Lower lobe of right lung (tissue), 2 donors: ENCODE results near the gene SLC16A5. TPM values are rescaled to one million over a fixed set of nuclear protein-coding genes. Genes with fewer than 3 reads are reported as not detected.

Experiments used
- ATAC-seq, 2 donors: fragments of 200-7000 bp; cut with Tn5 transposase; one replicate each; pipeline ENCODE4 v1.9.1; 2020 to 2022; ENCODE audit warnings: mild to moderate bottlenecking in 2 of 2, moderate library complexity in 2 of 2
- DNase-seq: peaks from one replicate; pipeline ENCODE4 v3.0.0-alpha.2; 2020
- H3K27ac ChIP-seq: fragments of 200-600 bp; one replicate; pipeline ENCODE4 v1.8.0; 2022
- H3K27me3 ChIP-seq: fragments of 200-600 bp; one replicate; pipeline ENCODE4 v1.8.0; 2022; ENCODE audit warnings: low read depth
- H3K36me3 ChIP-seq: fragments of 200-600 bp; one replicate; pipeline ENCODE4 v1.8.0; 2022; ENCODE audit warnings: mild to moderate bottlenecking
- H3K4me1 ChIP-seq: fragments of 200-600 bp; one replicate; pipeline ENCODE4 v1.8.0; 2022
- H3K4me3 ChIP-seq: fragments of 200-600 bp; one replicate; pipeline ENCODE4 v1.8.0; 2022; ENCODE audit warnings: mild to moderate bottlenecking
- H3K9me3 ChIP-seq: fragments of 200-600 bp; one replicate; pipeline ENCODE4 v1.8.0; 2022
- intact Hi-C: fragments of 100-400 bp; cut with DNase I; formaldehyde crosslinking; loops from one replicate; pipeline ENCODE4 v1.11.0; 2022
- total RNA-seq: library from RNA; stranded (reverse); fragmentation: NEBNext Ultra II Directional; extraction: Animal tissue kit (Norgen Biotek cat#: 25700); gene quantifications from one replicate; pipeline ENCODE4 v1.2.1, GENCODE V29; 2021
- TF ChIP-seq, protein P1 (sequence below): fragments of 200-600 bp; IDR thresholded peaks from one replicate; pipeline ENCODE4 v1.8.0; 2022; ENCODE audit warnings: antibody characterized with exemption, mild to moderate bottlenecking
- donor health status: DM: no; HTN: yes; CAD: no; lungs with severe emphysema.

SLC16A5 gene
- total RNA-seq, 1 donor from 2014 or later, result 32.3 TPM

DNA sequence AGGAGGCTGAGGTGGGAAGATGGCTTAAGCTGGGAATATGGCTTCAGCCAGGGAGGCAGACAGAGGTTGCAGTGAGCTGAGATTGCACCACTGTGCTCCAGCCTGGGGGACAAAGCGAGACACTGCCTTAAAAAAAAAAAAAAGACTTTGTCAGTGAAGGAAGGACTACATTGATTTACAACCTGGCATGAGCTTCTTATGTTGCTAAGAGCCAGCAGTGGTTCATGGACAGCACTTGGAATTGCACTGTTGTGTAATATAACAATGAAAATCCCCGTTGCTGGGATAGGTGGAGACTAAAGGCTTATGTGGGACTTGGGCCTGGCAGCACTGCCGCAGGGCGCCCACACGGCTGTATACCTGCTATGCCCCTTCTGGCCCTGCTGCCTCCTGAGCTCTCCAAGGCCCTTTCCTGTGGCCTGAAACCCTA, 14.1 kb upstream of the SLC16A5 start:
- Histone ChIP-seq H3K4me1 (peaks cover 20% of the 10 kb centered on the region), H3K27me3 (no peaks in the 10 kb centered on the region), H3K9me3 (no peaks in the 10 kb centered on the region), H3K27ac (no peak overlapping the region), H3K36me3 (no peaks in the 10 kb centered on the region), H3K4me3 (no peak overlapping the region)
- no peak for ATAC-seq
- TF ChIP-seq, protein P1, sequence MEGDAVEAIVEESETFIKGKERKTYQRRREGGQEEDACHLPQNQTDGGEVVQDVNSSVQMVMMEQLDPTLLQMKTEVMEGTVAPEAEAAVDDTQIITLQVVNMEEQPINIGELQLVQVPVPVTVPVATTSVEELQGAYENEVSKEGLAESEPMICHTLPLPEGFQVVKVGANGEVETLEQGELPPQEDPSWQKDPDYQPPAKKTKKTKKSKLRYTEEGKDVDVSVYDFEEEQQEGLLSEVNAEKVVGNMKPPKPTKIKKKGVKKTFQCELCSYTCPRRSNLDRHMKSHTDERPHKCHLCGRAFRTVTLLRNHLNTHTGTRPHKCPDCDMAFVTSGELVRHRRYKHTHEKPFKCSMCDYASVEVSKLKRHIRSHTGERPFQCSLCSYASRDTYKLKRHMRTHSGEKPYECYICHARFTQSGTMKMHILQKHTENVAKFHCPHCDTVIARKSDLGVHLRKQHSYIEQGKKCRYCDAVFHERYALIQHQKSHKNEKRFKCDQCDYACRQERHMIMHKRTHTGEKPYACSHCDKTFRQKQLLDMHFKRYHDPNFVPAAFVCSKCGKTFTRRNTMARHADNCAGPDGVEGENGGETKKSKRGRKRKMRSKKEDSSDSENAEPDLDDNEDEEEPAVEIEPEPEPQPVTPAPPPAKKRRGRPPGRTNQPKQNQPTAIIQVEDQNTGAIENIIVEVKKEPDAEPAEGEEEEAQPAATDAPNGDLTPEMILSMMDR, result no peak
- peak; percentile 4 for DNase-seq
- intact Hi-C loops, result no loop called here

DNA sequence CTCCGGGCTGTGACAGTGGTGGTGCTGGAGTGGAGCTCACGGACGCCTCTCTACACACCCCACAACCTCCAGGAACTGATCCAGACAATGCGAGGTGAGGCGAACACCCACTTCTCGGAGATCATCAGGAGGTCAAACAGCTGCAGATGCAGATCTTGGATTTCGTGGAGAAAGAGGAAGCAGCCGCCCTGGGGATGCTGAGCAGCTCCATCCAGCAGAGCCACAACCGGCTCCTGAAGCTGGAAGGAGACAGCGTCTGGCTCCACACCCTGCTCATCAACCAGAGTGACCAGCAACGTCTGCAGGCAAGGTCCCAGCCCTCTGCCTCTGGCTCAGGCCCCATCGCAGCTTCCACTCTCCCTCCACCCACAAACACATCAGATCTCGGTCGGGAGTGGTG, 13.2 kb upstream of the SLC16A5 start:
- DNase-seq (no peak), ATAC-seq (no peak)
- TF ChIP-seq, protein P1, result no peak
- Histone ChIP-seq H3K4me1 (peaks cover 29% of the 10 kb centered on the region), H3K27me3 (no peaks in the 10 kb centered on the region), H3K36me3 (no peaks in the 10 kb centered on the region), H3K4me3 (no peak overlapping the region), H3K27ac (no peak overlapping the region), H3K9me3 (no peaks in the 10 kb centered on the region)
- intact Hi-C loops, result no loop called here

DNA sequence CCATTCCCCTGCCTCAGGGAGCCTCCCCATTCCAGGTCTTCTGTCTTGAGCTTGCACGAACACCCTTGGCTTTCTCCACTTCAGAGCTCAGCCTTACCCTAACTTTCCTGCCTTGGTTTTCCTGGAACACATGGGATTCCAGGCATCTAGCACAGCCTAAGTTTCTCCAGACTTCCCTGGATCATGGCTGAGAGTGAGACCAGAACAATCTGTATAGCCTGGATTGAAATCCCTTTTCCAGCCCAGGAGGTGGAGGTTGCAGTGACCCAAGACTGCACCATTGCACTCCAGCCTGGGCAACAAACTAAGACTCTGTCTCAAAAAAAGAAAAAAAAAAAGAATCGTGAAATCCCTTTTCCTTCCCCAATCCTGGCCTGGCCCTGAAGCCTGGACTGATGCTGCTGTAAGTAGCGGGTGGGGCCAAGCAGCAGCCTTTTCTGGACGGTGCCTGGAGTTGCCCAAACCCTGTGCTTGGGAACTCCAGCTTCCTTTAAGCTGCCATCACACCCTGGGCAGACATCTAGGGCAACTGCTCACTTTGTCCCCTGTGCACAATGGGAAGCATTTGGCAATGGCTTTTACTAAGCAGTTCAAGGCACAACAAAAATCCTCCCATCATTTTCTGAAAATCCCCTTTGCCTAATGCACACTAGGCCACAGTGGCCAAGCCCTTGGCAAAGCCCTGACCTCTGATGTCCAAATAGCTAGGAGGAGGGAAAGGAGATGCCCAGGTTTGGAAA, 12.0 kb upstream of the SLC16A5 start:
- no peaks in the 10 kb centered on the region for H3K27me3 ChIP-seq
- DNase-seq (no peak), ATAC-seq (no peak)
- no peak overlapping the region for H3K27ac ChIP-seq
- H3K4me1 ChIP-seq, result peaks cover 37% of the 10 kb centered on the region
- TF ChIP-seq, protein P1, result no peak
- no peak overlapping the region for H3K4me3 ChIP-seq
- H3K9me3 ChIP-seq, result no peaks in the 10 kb centered on the region
- no peaks in the 10 kb centered on the region for H3K36me3 ChIP-seq
- intact Hi-C loops, result no loop called here

DNA sequence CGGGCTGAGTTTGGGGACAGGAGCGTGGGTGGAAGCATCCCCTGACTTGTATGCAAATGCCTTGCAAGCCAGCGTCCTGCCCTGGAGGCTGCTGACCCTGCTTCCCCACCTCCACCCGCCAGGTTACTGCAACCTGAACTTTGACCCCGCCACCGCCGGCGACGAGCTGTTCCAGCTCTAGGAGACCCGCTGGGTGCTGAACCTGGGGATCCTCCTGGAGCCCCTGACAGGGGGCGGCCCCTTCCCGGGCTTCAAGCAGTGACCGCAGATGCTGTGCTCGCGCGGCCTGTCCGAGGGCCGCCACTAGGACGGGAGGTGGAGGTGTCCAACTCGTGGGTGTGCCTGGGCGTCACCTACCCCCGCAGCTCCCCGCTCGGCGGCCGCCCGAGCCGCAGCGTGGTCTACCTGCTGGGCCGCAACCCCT, 10.7 kb upstream of the SLC16A5 start:
- Histone ChIP-seq H3K9me3 (no peaks in the 10 kb centered on the region), H3K27me3 (no peaks in the 10 kb centered on the region), H3K4me3 (peak overlapping the region; percentile 54), H3K27ac (peak overlapping the region; percentile 86), H3K36me3 (no peaks in the 10 kb centered on the region), H3K4me1 (peaks cover 37% of the 10 kb centered on the region)
- DNase-seq, result no peak
- ATAC-seq, result no peak
- TF ChIP-seq, protein P1, result no peak
- intact Hi-C loops, result no loop called here

DNA sequence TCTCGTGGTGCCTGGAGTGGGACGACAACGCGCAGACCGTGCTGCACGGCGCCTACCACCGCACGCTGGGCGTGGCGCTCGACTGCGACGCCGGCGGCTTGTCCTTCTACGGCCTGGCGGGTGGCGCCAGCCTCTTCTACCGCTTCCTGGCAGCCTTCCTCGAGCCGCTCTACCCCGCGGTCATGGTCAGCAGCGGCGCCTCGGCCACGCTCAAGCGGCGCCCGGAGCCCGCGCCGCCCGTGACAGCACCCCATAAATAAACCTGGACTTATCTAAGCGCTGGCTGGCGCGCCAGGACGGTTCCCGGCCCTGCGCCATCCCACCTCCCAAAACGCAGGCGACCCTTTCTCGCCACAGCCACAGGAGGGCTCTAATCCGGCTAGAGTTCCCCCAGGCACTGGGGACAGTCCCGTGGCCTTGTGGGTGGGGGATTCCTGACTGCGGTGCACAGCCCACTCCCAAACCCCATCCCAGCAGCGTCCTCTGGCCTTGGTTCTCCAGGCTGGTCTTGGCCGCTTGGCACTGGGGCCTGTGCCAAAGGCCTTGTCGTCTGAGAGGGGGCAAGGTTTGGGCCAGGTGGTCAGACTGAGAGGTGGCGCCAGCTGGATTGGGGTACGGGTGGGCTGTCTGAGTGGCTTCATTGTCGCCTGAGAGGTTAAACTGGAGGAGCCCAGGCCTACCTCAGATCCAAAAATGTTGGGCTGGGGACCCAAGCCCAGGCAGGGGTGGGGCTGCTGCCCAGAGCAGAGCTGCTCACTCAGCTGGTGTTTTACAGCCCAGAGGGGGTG, 10.1 kb upstream of the SLC16A5 start:
- Histone ChIP-seq H3K4me3 (peak overlapping the region; percentile 54), H3K27ac (peak overlapping the region; percentile 86), H3K9me3 (no peaks in the 10 kb centered on the region), H3K36me3 (no peaks in the 10 kb centered on the region), H3K27me3 (no peaks in the 10 kb centered on the region), H3K4me1 (peaks cover 37% of the 10 kb centered on the region)
- TF ChIP-seq, protein P1, result peak; percentile 38
- peak; percentile 79 to 81 for ATAC-seq
- peak; percentile 88 for DNase-seq
- intact Hi-C loops, result no loop called here
